Measurements from ENCODE around the gene TJAP1. TPM values are rescaled to one million over a fixed set of nuclear protein-coding genes. Genes with fewer than 3 reads are reported as not detected.

TJAP1 gene
- total RNA-seq, 1 donor from 2014 or later = 24.1 TPM

DNA sequence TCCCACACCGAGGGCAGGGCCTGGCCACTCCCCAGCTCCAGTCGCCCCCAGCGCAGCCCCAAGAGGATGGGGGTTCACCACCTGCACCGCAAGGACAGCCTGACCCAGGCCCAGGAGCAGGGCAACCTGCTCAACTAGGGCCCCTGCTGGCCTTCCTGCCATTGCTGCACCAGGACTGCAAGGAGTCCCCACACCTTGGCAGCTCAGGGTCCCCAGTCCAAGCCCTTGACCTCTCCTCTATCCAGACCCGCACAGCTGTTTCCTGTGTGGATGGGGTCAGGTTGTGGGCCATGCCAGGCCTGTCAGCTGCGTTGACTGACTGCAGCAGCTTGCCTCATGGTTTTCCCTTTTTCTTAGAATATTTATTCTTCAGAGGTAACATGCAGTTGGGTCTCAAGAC is 28.3 kb downstream of the TJAP1 start:
- H3K36me3 ChIP-seq = peaks cover 45% of the 10 kb centered on the region
- no peak overlapping the region for H3K27ac ChIP-seq (replicated peaks)
- peaks cover 6% of the 10 kb centered on the region for H3K27me3 ChIP-seq (ENCODE audit: low read depth)
- intact Hi-C loops (cut with micrococcal nuclease) = loop anchor here (5.0 kb wide), 1 partner anchor 53 kb away; no protein-coding TSS in a partner anchor
- DNase-seq = no peak
- H3K4me1 ChIP-seq = peaks cover 51% of the 10 kb centered on the region
- no peaks in the 10 kb centered on the region for H3K9me3 ChIP-seq (replicated peaks)
- H3K4me3 ChIP-seq = no peak overlapping the region
- TF ChIP-seq, protein P1, sequence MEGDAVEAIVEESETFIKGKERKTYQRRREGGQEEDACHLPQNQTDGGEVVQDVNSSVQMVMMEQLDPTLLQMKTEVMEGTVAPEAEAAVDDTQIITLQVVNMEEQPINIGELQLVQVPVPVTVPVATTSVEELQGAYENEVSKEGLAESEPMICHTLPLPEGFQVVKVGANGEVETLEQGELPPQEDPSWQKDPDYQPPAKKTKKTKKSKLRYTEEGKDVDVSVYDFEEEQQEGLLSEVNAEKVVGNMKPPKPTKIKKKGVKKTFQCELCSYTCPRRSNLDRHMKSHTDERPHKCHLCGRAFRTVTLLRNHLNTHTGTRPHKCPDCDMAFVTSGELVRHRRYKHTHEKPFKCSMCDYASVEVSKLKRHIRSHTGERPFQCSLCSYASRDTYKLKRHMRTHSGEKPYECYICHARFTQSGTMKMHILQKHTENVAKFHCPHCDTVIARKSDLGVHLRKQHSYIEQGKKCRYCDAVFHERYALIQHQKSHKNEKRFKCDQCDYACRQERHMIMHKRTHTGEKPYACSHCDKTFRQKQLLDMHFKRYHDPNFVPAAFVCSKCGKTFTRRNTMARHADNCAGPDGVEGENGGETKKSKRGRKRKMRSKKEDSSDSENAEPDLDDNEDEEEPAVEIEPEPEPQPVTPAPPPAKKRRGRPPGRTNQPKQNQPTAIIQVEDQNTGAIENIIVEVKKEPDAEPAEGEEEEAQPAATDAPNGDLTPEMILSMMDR (IDR thresholded peaks at IDR 0.05; ENCODE audit: borderline replicate concordance) = no peak

DNA sequence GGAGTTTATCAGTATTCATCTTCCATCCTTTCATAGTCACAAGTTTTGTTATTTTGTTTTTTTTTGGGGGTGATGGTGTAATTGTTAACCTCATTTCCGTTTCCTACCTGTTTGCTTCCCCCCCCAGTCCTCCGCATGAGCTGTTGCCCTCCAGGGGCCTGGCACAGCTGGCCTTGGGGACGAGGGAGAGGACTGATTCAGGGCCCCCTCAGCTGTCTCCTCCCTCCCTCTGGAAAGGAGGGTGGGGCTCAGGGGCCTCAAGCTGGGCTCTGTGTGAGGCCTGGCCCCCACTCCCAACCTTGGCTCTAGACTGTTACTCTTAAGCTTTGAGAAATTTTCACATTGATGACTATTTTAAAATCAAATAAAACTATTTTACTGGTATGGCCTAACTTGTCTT is 28.8 kb downstream of the TJAP1 start:
- Histone ChIP-seq H3K36me3 (peaks cover 45% of the 10 kb centered on the region), H3K27ac (replicated peaks) (no peak overlapping the region), H3K27me3 (ENCODE audit: low read depth) (peaks cover 6% of the 10 kb centered on the region), H3K9me3 (replicated peaks) (no peaks in the 10 kb centered on the region), H3K4me1 (peaks cover 55% of the 10 kb centered on the region), H3K4me3 (no peak overlapping the region)
- TF ChIP-seq, protein P1 (IDR thresholded peaks at IDR 0.05; ENCODE audit: borderline replicate concordance) = no peak
- intact Hi-C loops (cut with micrococcal nuclease) = loop anchor here (5.0 kb wide), 1 partner anchor 54 kb away; no protein-coding TSS in a partner anchor
- DNase-seq = no peak

DNA sequence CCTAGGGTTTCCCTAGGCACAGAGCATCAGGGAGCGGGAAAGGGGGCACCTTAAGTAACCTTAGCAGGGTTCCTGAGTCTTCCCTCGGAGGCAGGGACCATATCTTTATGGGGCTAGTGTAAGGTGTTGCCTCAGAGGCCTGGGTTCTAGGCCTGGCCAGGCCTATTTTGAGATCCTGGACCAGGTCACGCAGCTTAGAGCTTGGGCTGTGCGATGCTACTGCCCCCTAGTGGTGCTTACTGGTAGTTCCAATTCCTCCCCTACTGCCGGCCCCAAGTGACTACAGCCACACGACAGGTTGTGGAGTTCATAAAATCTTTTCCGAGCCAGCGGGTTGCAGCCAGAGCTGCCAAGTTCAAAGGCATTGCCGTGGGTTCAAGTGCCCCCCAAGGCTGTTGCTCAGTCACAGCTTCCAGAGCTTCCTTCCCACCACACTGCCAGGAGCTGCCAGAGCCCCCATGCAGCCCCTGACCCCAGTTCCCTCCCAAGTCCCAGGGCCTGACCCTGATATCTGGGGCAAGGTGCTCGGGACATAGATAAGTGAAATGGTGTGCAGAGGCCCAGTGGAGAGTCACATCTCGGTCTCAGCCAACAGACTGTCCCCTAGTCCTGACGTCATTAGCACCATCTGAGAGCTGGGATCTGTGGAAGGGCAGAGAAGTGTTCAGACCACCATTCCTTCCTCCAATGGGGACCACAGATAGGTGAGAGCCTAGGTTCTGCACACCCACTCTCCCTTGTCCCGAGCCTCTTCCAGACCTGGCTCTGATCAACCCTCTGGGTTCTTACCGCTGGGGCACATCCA is 29.5 kb downstream of the TJAP1 start:
- Histone ChIP-seq H3K36me3 (peaks cover 48% of the 10 kb centered on the region), H3K27me3 (ENCODE audit: low read depth) (peaks cover 6% of the 10 kb centered on the region), H3K4me3 (no peak overlapping the region), H3K9me3 (replicated peaks) (no peaks in the 10 kb centered on the region), H3K4me1 (peaks cover 62% of the 10 kb centered on the region), H3K27ac (replicated peaks) (no peak overlapping the region)
- intact Hi-C loops (cut with micrococcal nuclease) = loop anchor here (5.0 kb wide), 1 partner anchor 55 kb away; no protein-coding TSS in a partner anchor
- DNase-seq = peak; percentile 70
- TF ChIP-seq, protein P1 (IDR thresholded peaks at IDR 0.05; ENCODE audit: borderline replicate concordance) = peak; percentile 95

DNA sequence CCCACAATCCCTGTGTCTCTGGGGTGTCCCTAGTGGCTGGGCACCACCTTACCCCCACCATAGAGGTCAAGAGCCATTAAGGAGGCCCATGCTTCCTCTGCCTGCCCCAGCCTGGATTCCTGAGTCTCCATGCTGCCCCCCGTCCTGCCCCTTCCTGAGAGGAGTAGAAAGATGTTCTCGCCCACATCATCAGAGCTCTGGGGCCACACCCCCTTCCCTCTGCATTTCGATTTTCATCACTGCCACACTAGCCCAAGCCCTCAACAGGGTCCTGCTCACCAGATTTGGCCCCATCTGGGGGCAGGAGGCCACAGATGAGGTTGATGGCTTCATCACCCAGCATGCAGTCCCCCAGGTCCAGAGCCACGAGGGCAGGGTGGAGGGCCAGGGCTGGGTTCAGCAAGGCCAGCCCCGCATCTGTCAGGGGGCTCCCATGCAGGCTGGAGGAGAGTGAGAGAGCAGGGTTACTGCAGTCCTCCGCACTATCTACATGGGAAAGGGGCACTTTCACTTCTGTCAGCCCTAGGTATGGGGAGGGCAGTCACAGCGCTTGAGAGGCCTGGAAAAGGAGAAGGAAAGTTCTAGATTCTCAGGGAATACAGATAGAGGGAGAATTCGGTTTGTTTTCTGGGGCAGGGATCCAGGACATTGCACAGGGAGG is 31.2 kb downstream of the TJAP1 start:
- Histone ChIP-seq H3K36me3 (peaks cover 49% of the 10 kb centered on the region), H3K27me3 (ENCODE audit: low read depth) (peaks cover 6% of the 10 kb centered on the region), H3K4me1 (peaks cover 63% of the 10 kb centered on the region), H3K4me3 (peak overlapping the region; percentile 87), H3K27ac (replicated peaks) (no peak overlapping the region), H3K9me3 (replicated peaks) (no peaks in the 10 kb centered on the region)
- intact Hi-C loops (cut with micrococcal nuclease) = loop anchor here (5.0 kb wide), 1 partner anchor 56 kb away; no protein-coding TSS in a partner anchor
- no peak for DNase-seq
- TF ChIP-seq, protein P1 (IDR thresholded peaks at IDR 0.05; ENCODE audit: borderline replicate concordance) = no peak

DNA sequence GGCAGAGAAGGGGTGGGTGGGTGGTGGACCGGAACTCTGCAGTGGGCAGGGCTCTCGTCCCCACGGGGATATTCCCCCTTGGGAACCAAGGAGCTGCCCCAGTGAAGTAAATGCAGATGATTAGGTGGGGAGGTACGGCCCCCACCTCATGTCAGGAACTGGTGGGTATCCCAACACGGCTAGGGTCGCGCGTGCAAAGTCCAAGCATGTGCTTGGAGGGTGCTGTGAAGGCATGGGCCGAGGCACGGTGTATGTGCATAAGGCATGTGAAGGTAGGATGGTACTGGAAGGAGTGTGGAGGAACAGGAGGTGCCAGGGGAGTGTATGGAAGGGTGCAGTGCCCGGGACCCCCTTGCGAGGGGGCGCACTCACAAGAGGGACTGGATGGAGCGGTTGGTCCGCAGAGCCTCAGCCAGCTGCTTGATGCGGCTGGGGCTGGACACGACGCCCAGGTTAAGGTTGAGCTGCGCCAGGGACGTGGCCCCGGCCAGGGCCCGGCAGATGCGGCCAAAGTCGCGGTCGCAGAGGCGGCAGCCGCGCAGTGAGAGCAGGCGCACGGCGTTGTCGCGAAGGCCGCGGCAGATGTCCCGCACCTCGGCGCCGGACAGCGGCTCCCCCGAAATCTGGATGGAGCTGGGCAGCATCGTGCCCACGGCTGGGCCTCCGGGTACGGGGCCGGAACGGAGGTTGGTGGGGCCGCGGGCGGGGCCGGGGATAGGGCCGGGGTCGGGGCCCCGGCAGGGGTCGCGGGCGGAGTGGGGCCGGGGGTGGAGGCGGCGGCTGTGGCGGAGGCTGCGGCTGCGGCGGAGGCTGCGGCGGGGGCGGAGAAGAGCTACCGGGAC is 32.0 kb downstream of the TJAP1 start:
- peaks cover 6% of the 10 kb centered on the region for H3K27me3 ChIP-seq (ENCODE audit: low read depth)
- H3K9me3 ChIP-seq (replicated peaks) = no peaks in the 10 kb centered on the region
- H3K36me3 ChIP-seq = peaks cover 50% of the 10 kb centered on the region
- TF ChIP-seq, protein P1 (IDR thresholded peaks at IDR 0.05; ENCODE audit: borderline replicate concordance) = no peak
- H3K27ac ChIP-seq (replicated peaks) = peak overlapping the region; percentile 82
- H3K4me3 ChIP-seq = peak overlapping the region; percentile 87
- peaks cover 70% of the 10 kb centered on the region for H3K4me1 ChIP-seq
- DNase-seq = no peak
- intact Hi-C loops (cut with micrococcal nuclease) = loop anchor here (5.0 kb wide), 1 partner anchor 57 kb away; no protein-coding TSS in a partner anchor

Data from left ventricle myocardium inferior (tissue), 1 donor.